SK-N-SH (cell line): ENCODE measurements around the gene PNKP. TPM values are rescaled to one million over a fixed set of nuclear protein-coding genes. Genes with fewer than 3 reads are reported as not detected.
A peak's percentile ranks its signal among the peaks of the same experiment; 100 is the strongest.

Experiments
- CTCF ChIA-PET: fragments of 300-600, 350-600 bp; formaldehyde crosslinking; extraction: SDS; loops from one replicate; lab custom pipeline; 2021; lab: Yijun Ruan, JAX
- POLR2A ChIA-PET: fragments of 350-600 bp; sonication (Branson Sonifier 250); formaldehyde crosslinking; extraction: SDS; loops from one replicate; lab custom pipeline; 2020; ENCODE audit warnings: antibody characterized with exemption, inconsistent platforms; lab: Yijun Ruan, JAX
- DNase-seq: peaks from one replicate; pipeline ENCODE4 v3.0.0; 2012
- H2AFZ ChIP-seq: fragments of 200-600 bp; sonication (generic); 2 replicates; pipeline ENCODE4 v1.8.1; 2016; ENCODE audit warnings: antibody characterized with exemption, mild to moderate bottlenecking, low read depth
- H3F3A ChIP-seq: fragments of 200-600 bp; sonication (generic); replicated peaks from 2 replicates; pipeline ENCODE3; 2016; ENCODE audit warnings: antibody characterized with exemption, mild to moderate bottlenecking; ENCODE audit not compliant: insufficient read depth
- H3K27ac ChIP-seq, 2 experiments: fragments of 200-500 bp in 1 of 2; fragments of 200-600 bp in 1 of 2; sonication (Bioruptor generic) in 1 of 2; sonication (generic), shearing (Covaris generic) in 1 of 2; 2 replicates each; pipeline versions ENCODE4 v1.5.1 to v1.6.1; 2014 to 2016; ENCODE audit warnings: low read depth in 2 of 2, inconsistent platforms in 1 of 2, low read length in 1 of 2, mild to moderate bottlenecking in 1 of 2, mixed read lengths in 1 of 2
- H3K27me3 ChIP-seq: fragments of 200-600 bp; sonication (generic), shearing (Covaris generic); 2 replicates; pipeline ENCODE4 v1.6.1; 2016; ENCODE audit warnings: mixed run types; ENCODE audit not compliant: insufficient read depth
- H3K36me3 ChIP-seq, 2 experiments: fragments of 200-500 bp in 1 of 2; fragments of 200-600 bp in 1 of 2; sonication (Bioruptor generic) in 1 of 2; sonication (generic) in 1 of 2; replicated peaks in 1 of 2; 2 replicates each; pipeline versions ENCODE3 to v1.5.1; 2014 to 2016; ENCODE audit warnings: low read length in 1 of 2, mild to moderate bottlenecking in 1 of 2; ENCODE audit not compliant: insufficient read depth in 2 of 2, control insufficient read depth in 1 of 2
- H3K4me1 ChIP-seq, 2 experiments: fragments of 200-500 bp in 1 of 2; fragments of 200-600 bp in 1 of 2; sonication (Bioruptor generic) in 1 of 2; sonication (generic), shearing (Covaris generic) in 1 of 2; 2 replicates each; pipeline versions ENCODE4 v1.5.1 to v1.6.1; 2014 to 2016; ENCODE audit warnings: low read depth in 1 of 2, low read length in 1 of 2, mixed run types in 1 of 2; ENCODE audit not compliant: insufficient read depth in 2 of 2, control insufficient read depth in 1 of 2
- H3K4me2 ChIP-seq: fragments of 200-600 bp; sonication (generic), shearing (Covaris generic); 2 replicates; pipeline ENCODE4 v1.6.1; 2017; ENCODE audit warnings: mixed run types
- H3K4me3 ChIP-seq, 2 experiments: fragments of 200-500 bp in 1 of 2; fragments of 200-600 bp in 1 of 2; sonication (Bioruptor generic) in 1 of 2; sonication (generic), shearing (Covaris generic) in 1 of 2; 2 replicates each; pipeline versions ENCODE4 v1.5.1 to v1.8.1; 2014 to 2016; ENCODE audit warnings: low read depth in 2 of 2, inconsistent platforms in 1 of 2, low read length in 1 of 2, mild to moderate bottlenecking in 1 of 2, mixed read lengths in 1 of 2, moderate library complexity in 1 of 2
- H3K79me2 ChIP-seq: fragments of 200-600 bp; sonication (generic); 2 replicates; pipeline ENCODE4 v1.8.1; 2017; ENCODE audit warnings: mild to moderate bottlenecking; ENCODE audit not compliant: insufficient read depth
- H3K9ac ChIP-seq: fragments of 200-600 bp; sonication (generic); 2 replicates; pipeline ENCODE4 v1.6.1; 2017; ENCODE audit warnings: mixed run types
- H3K9me2 ChIP-seq: fragments of 200-600 bp; sonication (generic); 2 replicates; pipeline ENCODE4 v1.6.1; 2017; ENCODE audit warnings: mixed run types
- H3K9me3 ChIP-seq: fragments of 200-600 bp; sonication (generic); 2 replicates; pipeline ENCODE4 v1.6.1; 2017; ENCODE audit warnings: mixed run types, mild to moderate bottlenecking, moderate library complexity
- H4K20me1 ChIP-seq: fragments of 200-600 bp; sonication (generic); 2 replicates; pipeline ENCODE4 v1.6.1; 2017; ENCODE audit warnings: mild to moderate bottlenecking, mixed run types; ENCODE audit not compliant: insufficient read depth
- CHD2 ChIP-seq: fragments of 150-350 bp; IDR thresholded peaks from 2 replicates; pipeline ENCODE4 v1.6.1; 2018; ENCODE audit warnings: low read length; ENCODE audit not compliant: partially characterized antibody
- ELF1 ChIP-seq: IDR thresholded peaks from 2 replicates; pipeline ENCODE4 v1.4.0; 2012
- EP300 ChIP-seq, 2 experiments: IDR thresholded peaks; 2 replicates each; pipeline versions ENCODE4 v1.4.0 to v1.6.1; 2012; ENCODE audit warnings: borderline replicate concordance in 1 of 2, low read depth in 1 of 2, low read length in 1 of 2
- GABPA ChIP-seq: IDR thresholded peaks from 2 replicates; pipeline ENCODE4 v1.4.0; 2012; ENCODE audit warnings: low read depth, mild to moderate bottlenecking
- GATA2 ChIP-seq: sonication (generic); formaldehyde crosslinking; IDR thresholded peaks from 2 replicates; pipeline ENCODE4 v1.5.0; 2020; ENCODE audit warnings: mild to moderate bottlenecking, missing genetic modification reagents
- NRF1 ChIP-seq: IDR thresholded peaks from 2 replicates; pipeline ENCODE4 v1.6.1; 2012; ENCODE audit warnings: low read depth, mild to moderate bottlenecking, low read length
- SIN3A ChIP-seq: IDR thresholded peaks from 2 replicates; pipeline ENCODE4 v1.6.1; 2012; ENCODE audit warnings: low read depth, mild to moderate bottlenecking, low read length, moderate library complexity, borderline replicate concordance
- TAF1 ChIP-seq: IDR thresholded peaks from 2 replicates; pipeline ENCODE4 v1.6.1; 2012; ENCODE audit warnings: low read depth, mild to moderate bottlenecking, low read length, moderate library complexity, borderline replicate concordance
- WGBS: methylation state at CpG from one replicate; pipeline ENCODE4 v1.1.6; 2017; ENCODE audit warnings: low lambda C conversion rate; 5-methylcytosine and 5-hydroxymethylcytosine counted together
- polyA plus RNA-seq, 3 experiments: library from polyadenylated mRNA; depleted of rRNA; stranded (reverse); fragments of >200 nt; gene quantifications; 2 replicates each; pipeline ENCODE4 v1.2.3, GENCODE V29; 2012
- TF ChIP-seq, protein P1 (sequence below): fragments of 200-600 bp; sonication (generic); IDR thresholded peaks from 2 replicates; pipeline ENCODE4 v1.6.1; 2017; ENCODE audit warnings: antibody characterized with exemption, mild to moderate bottlenecking, moderate library complexity
- TF ChIP-seq, protein P2 (sequence below): IDR thresholded peaks from 2 replicates; pipeline ENCODE4 v1.6.1; 2012; ENCODE audit warnings: mild to moderate bottlenecking, low read depth, low read length, moderate library complexity

The PNKP gene
- polyA plus RNA-seq, 1 of the 3 experiments (the other 2 are of a cell fraction) = 52.0 TPM

DNA sequence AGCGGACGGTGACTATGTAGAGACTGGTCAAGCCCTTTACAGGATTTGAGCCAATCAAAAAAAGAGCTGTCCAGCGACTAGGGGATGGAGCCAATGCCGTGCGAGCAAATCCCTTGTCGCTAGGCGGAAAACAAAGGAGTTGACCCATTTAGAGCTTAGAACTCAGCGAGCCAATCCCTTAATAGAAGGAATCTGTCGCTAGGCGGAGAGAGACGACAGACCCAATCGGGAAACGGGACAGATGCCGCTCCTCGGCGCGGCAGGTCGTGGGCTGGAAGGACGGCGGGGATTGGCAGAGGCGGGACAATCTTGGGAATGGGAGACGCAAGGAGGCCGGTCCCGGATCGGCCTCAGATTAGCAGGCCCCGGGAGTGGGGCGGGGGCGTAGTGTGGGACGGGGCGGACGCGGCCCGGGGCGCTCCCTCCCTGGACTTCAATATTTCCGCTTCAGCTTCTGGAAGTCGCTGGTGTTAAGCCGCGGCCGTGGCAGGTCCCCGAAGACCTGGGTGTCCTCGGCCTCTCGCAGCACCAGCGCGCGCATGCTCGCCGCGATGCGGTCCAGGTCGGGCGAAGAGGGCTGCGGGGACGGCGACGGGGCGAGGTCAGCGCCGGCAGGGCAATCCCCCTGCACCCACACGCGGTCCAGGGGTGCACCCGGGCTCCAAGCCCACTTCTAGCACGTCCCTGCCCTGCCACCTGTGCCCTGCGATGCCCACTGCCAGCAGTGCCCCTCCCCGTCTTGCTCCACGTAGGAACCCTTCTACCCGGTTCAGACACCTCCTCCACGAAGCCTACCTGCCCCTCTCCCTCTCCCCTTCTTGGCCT, 2.3 kb upstream of the PNKP start (continued):
- TF ChIP-seq, protein P1, sequence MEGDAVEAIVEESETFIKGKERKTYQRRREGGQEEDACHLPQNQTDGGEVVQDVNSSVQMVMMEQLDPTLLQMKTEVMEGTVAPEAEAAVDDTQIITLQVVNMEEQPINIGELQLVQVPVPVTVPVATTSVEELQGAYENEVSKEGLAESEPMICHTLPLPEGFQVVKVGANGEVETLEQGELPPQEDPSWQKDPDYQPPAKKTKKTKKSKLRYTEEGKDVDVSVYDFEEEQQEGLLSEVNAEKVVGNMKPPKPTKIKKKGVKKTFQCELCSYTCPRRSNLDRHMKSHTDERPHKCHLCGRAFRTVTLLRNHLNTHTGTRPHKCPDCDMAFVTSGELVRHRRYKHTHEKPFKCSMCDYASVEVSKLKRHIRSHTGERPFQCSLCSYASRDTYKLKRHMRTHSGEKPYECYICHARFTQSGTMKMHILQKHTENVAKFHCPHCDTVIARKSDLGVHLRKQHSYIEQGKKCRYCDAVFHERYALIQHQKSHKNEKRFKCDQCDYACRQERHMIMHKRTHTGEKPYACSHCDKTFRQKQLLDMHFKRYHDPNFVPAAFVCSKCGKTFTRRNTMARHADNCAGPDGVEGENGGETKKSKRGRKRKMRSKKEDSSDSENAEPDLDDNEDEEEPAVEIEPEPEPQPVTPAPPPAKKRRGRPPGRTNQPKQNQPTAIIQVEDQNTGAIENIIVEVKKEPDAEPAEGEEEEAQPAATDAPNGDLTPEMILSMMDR = no peak
- TF ChIP-seq GABPA = no peak
- TF ChIP-seq, protein P2, sequence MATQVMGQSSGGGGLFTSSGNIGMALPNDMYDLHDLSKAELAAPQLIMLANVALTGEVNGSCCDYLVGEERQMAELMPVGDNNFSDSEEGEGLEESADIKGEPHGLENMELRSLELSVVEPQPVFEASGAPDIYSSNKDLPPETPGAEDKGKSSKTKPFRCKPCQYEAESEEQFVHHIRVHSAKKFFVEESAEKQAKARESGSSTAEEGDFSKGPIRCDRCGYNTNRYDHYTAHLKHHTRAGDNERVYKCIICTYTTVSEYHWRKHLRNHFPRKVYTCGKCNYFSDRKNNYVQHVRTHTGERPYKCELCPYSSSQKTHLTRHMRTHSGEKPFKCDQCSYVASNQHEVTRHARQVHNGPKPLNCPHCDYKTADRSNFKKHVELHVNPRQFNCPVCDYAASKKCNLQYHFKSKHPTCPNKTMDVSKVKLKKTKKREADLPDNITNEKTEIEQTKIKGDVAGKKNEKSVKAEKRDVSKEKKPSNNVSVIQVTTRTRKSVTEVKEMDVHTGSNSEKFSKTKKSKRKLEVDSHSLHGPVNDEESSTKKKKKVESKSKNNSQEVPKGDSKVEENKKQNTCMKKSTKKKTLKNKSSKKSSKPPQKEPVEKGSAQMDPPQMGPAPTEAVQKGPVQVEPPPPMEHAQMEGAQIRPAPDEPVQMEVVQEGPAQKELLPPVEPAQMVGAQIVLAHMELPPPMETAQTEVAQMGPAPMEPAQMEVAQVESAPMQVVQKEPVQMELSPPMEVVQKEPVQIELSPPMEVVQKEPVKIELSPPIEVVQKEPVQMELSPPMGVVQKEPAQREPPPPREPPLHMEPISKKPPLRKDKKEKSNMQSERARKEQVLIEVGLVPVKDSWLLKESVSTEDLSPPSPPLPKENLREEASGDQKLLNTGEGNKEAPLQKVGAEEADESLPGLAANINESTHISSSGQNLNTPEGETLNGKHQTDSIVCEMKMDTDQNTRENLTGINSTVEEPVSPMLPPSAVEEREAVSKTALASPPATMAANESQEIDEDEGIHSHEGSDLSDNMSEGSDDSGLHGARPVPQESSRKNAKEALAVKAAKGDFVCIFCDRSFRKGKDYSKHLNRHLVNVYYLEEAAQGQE = no peak
- peak; percentile 60 for TF ChIP-seq TAF1
- peak; percentile 53 to 98; a peak in 3 of 4 replicates for TF ChIP-seq EP300 (IDR thresholded peaks at IDR 0.05; ENCODE audit: borderline replicate concordance in 1 of 2, low read depth in 1 of 2, low read length in 1 of 2)
- peak; percentile 80 for TF ChIP-seq ELF1

DNA sequence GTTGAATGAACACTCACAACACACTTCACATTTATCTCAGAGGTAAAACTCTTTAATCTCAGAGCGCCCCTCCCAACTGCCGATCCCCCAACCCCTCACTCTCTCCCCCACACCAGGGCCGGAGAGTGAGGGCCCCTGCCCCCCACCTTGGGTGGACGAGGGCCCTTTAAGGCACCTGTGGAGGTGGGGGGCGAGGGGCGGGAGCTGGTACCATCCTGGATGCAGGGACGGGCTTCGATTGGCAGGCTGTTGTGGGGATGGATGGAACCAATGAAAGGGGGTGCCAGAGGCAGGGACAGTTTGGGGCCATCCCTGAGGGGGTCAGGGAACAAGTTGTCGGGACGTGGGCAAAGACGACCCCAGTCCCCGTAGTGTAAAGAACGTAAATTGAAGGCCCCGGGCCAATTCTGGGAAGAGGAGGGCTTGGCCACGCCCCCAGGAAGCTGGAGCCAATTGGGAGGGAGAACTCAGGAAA, 1.7 kb upstream of the PNKP start:
- Histone ChIP-seq H3K4me2 (peak overlapping the region; percentile 76), H3K79me2 (peaks cover 47% of the 10 kb centered on the region), H3K27ac (peak overlapping the region; percentile 96 to 97), H3K36me3 (peaks cover 13 to 30% of the 10 kb centered on the region in 2 experiments), H4K20me1 (peaks cover 8% of the 10 kb centered on the region), H3K27me3 (no peaks in the 10 kb centered on the region), H3K4me1 (peaks cover 33 to 50% of the 10 kb centered on the region in 2 experiments; a peak in 3 of 4 replicates), H3K9ac (peak overlapping the region; percentile 22; the same call in 1 of the 2 replicates), H3K9me3 (no peaks in the 10 kb centered on the region), H3F3A (peaks cover 21% of the 10 kb centered on the region), H2AFZ (0 out of 2 replicates have a peak overlapping the region, but pooled peaks have one; percentile 68), H3K9me2 (no peaks in the 10 kb centered on the region), H3K4me3 (peak overlapping the region; percentile 42 to 57)
- POLR2A ChIA-PET = interaction anchor here (0.6 to 3.5 kb wide), 8 partner anchors 8 to 380 kb away, joined by 3 to 22 read pairs (median 6); partner anchors contain the start of genes AKT1S1, ATF5, FUZ and NUP62
- peak; percentile 60 for DNase-seq
- 4% methylated on average over 12 of the region's 15 CpGs for WGBS
- peak; percentile 4 for TF ChIP-seq CHD2
- TF ChIP-seq NRF1 = 0 out of 2 replicates have a peak, but pooled peaks have one; percentile 0
- 0 out of 2 replicates have a peak, but pooled peaks have one; percentile 14 for TF ChIP-seq SIN3A
- TF ChIP-seq GATA2 = no peak
- TF ChIP-seq, all 33 proteins: peak for 3
- CTCF ChIA-PET = interaction anchor here (0.9 to 1.3 kb wide), 2 partner anchors 59 to 197 kb away, joined by 3 to 4 read pairs; no protein-coding TSS in a partner anchor
